ACC112 (cell line): ENCODE measurements around the gene GAPDHS.

ENCODE experiments used
- H2AFZ ChIP-seq: fragments of 200-600 bp; sonication (generic); one replicate; pipeline ENCODE4 v1.6.0; 2017; ENCODE audit warnings: antibody characterized with exemption, low read length; ENCODE audit not compliant: unreplicated experiment
- H3K27ac ChIP-seq: fragments of 200-600 bp; sonication (generic); 2 replicates; pipeline ENCODE4 v1.5.1; 2014; ENCODE audit warnings: low read depth, mild to moderate bottlenecking, antibody characterized with exemption, low read length, moderate library complexity
- H3K27me3 ChIP-seq: fragments of 200-600 bp; sonication (generic); 2 replicates; pipeline ENCODE4 v1.6.1; 2014; ENCODE audit warnings: mild to moderate bottlenecking, antibody characterized with exemption, low read length, moderate library complexity, mixed read lengths; ENCODE audit not compliant: insufficient read depth
- H3K36me3 ChIP-seq: fragments of 200-600 bp; sonication (generic); 2 replicates; pipeline ENCODE4 v1.6.1; 2016; ENCODE audit warnings: mild to moderate bottlenecking, antibody characterized with exemption, low read length, moderate library complexity, mixed read lengths; ENCODE audit not compliant: insufficient read depth
- H3K4me1 ChIP-seq: fragments of 200-600 bp; sonication (generic); one replicate; pipeline ENCODE4 v1.6.1; 2016; ENCODE audit warnings: low read length, mixed read lengths; ENCODE audit not compliant: insufficient read depth, unreplicated experiment, control insufficient read depth
- H3K4me3 ChIP-seq: fragments of 200-600 bp; sonication (generic); 2 replicates; pipeline ENCODE4 v1.5.1; 2014; ENCODE audit warnings: mild to moderate bottlenecking, low read depth, low read length
- H3K79me2 ChIP-seq: fragments of 200-600 bp; sonication (generic); one replicate; pipeline ENCODE4 v1.6.0; 2016; ENCODE audit warnings: low read length; ENCODE audit not compliant: control insufficient read depth, unreplicated experiment, insufficient read depth

GAPDHS gene

DNA sequence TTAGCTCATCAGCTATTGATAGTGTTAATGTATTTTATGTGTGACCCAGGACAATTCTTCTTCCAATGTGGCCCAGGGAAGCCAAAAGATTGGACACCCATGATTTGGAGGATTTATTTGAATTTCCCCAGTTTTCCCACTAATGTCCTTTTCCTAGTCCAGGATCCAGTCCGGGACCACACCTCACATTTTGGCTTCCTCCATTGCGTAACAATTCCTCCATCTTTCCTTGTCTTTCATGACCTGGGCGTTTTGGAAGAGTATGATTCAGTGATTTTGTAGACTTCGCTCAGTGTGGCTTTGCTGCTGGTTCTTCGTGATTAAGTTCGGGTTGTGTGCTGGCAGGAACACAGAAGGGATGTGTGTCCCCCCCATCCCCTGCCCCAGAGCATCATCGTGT is 33.5 kb downstream of the GAPDHS start:
- no peak overlapping the region for H3K27ac ChIP-seq
- no peaks in the 10 kb centered on the region for H3K4me1 ChIP-seq
- no peak overlapping the region for H3K4me3 ChIP-seq
- H3K79me2 ChIP-seq: no peaks in the 10 kb centered on the region
- H3K27me3 ChIP-seq: peaks cover 16% of the 10 kb centered on the region
- no peaks in the 10 kb centered on the region for H3K36me3 ChIP-seq
- H2AFZ ChIP-seq: no peak overlapping the region

DNA sequence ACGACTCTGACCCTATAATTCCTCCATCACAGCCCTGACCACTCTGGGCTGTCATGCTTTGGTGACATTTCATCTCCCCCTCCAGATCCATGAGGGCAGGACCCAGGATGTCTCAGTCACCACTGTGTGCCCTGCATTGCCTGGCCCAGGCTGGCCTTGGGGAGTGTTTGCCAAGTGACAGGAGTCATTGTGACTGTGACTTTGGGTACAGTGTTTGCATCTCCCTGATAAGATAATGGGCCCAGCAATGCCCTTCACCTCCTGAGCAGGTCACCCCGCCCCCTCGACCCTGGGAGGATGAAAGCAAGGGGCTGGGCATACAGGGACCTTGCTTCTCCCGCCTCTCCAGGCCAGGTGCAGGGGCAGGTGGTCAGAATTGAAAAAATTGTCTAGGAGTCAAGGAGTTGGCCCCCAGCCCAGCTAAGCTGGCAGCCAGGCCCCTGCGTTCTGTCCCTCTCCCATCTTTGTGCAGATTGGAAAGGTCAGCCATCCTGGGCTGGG is 36.1 kb downstream of the GAPDHS start:
- no peak overlapping the region for H3K4me3 ChIP-seq
- H3K36me3 ChIP-seq: no peaks in the 10 kb centered on the region
- no peaks in the 10 kb centered on the region for H3K4me1 ChIP-seq
- H3K79me2 ChIP-seq: no peaks in the 10 kb centered on the region
- no peak overlapping the region for H3K27ac ChIP-seq
- H3K27me3 ChIP-seq: peaks cover 7% of the 10 kb centered on the region
- no peak overlapping the region for H2AFZ ChIP-seq

DNA sequence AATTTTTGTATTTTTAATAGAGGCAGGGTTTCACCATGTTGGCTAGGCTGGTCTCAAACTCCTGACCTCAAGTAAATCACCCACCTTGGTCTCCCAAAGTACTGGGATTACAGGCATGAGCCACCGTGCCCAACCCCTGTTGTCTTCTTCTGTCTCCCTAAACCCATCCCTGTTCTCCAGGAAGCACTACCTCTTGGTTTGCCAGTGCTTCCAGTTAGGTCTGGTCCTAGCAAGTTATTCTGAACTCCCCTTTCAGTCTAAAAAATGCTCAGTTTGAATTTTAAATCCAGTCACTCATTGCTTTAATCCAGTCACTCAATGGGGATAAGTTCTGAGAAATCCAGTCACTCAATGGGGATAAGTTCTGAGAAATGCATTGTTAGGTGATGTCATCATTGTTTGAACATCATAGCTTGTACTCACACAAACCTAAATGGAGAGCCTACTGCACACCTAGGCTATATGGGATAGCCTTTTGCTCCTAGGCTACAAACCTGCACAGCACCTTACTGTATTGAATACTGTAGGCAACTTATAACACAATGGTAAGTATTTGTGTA is 38.2 kb downstream of the GAPDHS start:
- Histone ChIP-seq H3K36me3 (no peaks in the 10 kb centered on the region), H3K4me1 (no peaks in the 10 kb centered on the region), H3K79me2 (no peaks in the 10 kb centered on the region), H2AFZ (no peak overlapping the region), H3K27me3 (peaks cover 7% of the 10 kb centered on the region), H3K4me3 (no peak overlapping the region), H3K27ac (no peak overlapping the region)

DNA sequence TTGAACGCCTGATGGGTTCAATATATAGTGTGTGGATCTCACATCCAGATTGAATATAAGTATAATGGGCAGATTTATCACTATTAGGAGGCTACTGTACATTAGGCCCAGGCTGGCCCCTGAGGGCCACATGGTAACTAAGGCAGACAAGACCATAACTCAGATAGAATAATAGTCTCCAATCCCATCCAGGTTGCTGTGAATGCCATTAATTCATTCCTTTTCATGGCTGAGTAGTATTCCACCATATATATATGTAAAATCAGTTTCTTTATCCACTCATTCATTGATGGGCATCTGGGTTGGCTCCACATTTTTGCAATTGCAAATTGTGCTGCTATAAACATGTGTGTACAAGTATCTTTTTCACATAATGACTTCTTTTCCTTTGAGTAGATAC is 44.7 kb downstream of the GAPDHS start:
- Histone ChIP-seq H3K27me3 (no peaks in the 10 kb centered on the region; the same call in 1 of the 2 replicates), H3K36me3 (no peaks in the 10 kb centered on the region), H3K4me3 (no peak overlapping the region), H2AFZ (no peak overlapping the region), H3K27ac (no peak overlapping the region), H3K79me2 (no peaks in the 10 kb centered on the region), H3K4me1 (no peaks in the 10 kb centered on the region)

DNA sequence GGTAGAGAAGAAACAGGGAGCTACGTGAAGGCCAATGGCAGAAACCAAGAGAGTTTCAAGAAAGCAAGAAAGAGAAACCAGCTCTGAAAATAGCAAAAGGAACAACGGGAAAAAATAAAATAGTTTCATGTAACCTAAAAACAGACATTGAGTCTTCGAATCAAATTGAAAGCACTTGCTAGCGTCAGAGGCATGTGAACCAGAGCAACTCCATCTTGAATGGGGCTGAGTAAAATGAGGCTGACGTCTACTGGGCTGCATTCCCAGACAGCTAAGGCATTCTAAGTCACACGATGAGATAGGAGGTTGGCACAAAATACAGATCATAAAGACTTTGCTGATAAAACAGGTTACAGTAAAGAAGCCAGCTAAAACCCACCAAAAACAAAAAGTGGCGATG is 45.5 kb downstream of the GAPDHS start:
- Histone ChIP-seq H2AFZ (no peak overlapping the region), H3K27me3 (no peaks in the 10 kb centered on the region; the same call in 1 of the 2 replicates)

DNA sequence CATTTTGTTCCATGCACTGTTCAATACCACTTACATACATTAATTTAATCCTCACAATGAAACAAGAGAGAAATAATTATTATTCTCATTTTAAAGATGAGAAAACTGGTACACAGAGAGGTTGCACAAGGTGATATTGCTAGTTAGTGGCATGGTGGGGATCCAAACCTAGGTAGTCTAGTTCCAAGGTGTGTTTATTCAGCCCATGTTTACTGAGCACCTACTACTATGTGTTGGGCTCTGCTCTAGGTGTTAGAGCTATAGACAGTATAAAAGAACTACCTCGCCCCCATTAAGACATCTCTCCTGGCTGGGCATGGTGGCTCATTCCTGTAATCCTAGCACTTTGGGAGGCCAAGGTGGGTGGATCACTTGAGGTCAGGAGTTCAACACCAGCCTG is 49.5 kb downstream of the GAPDHS start:
- Histone ChIP-seq H3K27ac (no peak overlapping the region), H3K79me2 (no peaks in the 10 kb centered on the region), H3K4me3 (no peak overlapping the region), H2AFZ (no peak overlapping the region), H3K4me1 (no peaks in the 10 kb centered on the region), H3K27me3 (peaks cover 9% of the 10 kb centered on the region; the same call in 1 of the 2 replicates), H3K36me3 (no peaks in the 10 kb centered on the region)

More for the DNA sequence above, 45.5 kb downstream of the GAPDHS start:
- no peaks in the 10 kb centered on the region for H3K79me2 ChIP-seq
- no peaks in the 10 kb centered on the region for H3K36me3 ChIP-seq
- no peaks in the 10 kb centered on the region for H3K4me1 ChIP-seq
- H3K4me3 ChIP-seq: no peak overlapping the region
- H3K27ac ChIP-seq: no peak overlapping the region

DNA sequence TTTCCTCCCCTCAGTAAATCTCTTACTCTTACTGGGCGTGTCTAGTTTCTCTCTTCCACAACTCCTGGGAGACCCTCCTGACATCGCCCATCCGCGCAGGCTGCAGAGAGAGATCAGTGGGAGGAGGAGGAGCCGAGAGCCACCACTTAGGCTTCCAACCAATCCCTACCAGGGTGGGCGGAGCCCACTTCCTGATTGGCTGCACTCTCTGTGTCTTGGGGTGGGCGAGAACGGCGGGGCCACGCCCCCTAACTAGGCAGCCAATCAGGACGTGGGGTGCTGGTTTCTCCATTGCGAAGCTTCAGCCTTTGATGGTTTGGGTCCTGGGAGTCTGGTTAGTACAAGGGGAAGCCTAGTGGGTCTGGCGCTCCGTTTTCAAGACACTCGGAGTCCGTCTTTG is 52.6 kb downstream of the GAPDHS start, which contains the start of gene PMIS2:
PMIS2 (plus strand) TSS at position 326 of the 400 bp plus-strand sequence. CDS start 87 bp downstream, outside the sequence.
- no peak within 1 kb of the TSS for H2AFZ ChIP-seq
- H3K4me3 ChIP-seq: no peak within 1 kb of the TSS
- H3K4me1 ChIP-seq: no peaks in the 10 kb centered on the region
- H3K36me3 ChIP-seq: no peaks in the 10 kb centered on the region
- H3K27me3 ChIP-seq: peaks cover 9% of the 10 kb centered on the region; the same call in 1 of the 2 replicates
- H3K79me2 ChIP-seq: no peaks in the 10 kb centered on the region
- H3K27ac ChIP-seq: no peak within 1 kb of the TSS

- Histone ChIP-seq H3K36me3 (no peaks in the 10 kb centered on the region), H3K4me1 (no peaks in the 10 kb centered on the region), H2AFZ (no peak overlapping the region), H3K27me3 (peaks cover 9% of the 10 kb centered on the region; the same call in 1 of the 2 replicates), H3K79me2 (no peaks in the 10 kb centered on the region), H3K4me3 (no peak overlapping the region), H3K27ac (no peak overlapping the region)
These were observed 54.1 kb downstream of the GAPDHS start for GRCh38 chr19:35587321-35587720.

DNA sequence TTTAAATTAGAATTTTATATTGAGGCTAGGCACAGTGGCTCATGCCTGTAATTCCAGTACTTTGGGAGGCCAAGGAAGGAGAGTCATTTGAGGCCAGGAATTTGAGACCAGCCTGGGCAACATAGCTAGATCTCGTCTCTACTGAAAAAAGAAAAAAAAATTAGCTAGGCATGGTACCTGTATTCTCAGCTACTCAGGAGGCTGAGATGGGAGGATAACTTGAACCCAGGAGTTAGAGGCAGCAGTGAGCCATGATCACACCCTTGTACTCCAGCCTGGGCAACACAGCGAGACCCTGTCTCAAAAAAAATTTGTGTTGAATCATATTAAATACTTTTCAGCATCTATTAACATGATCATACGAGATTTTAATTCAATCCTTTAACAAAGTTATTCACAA is 57.6 kb downstream of the GAPDHS start:
- no peaks in the 10 kb centered on the region for H3K36me3 ChIP-seq
- no peaks in the 10 kb centered on the region for H3K79me2 ChIP-seq
- no peak overlapping the region for H3K4me3 ChIP-seq
- H3K27ac ChIP-seq: no peak overlapping the region
- H3K4me1 ChIP-seq: no peaks in the 10 kb centered on the region
- H3K27me3 ChIP-seq: no peaks in the 10 kb centered on the region
- H2AFZ ChIP-seq: no peak overlapping the region

GRCh38 chr19:35592226-35592625 is 59.0 kb downstream of the GAPDHS start:
- Histone ChIP-seq H3K4me3 (no peak overlapping the region), H3K79me2 (no peaks in the 10 kb centered on the region), H3K36me3 (no peaks in the 10 kb centered on the region), H2AFZ (no peak overlapping the region), H3K27me3 (no peaks in the 10 kb centered on the region), H3K27ac (no peak overlapping the region), H3K4me1 (no peaks in the 10 kb centered on the region)
